Measurements from ENCODE around the gene BCL2L13.

- no peak for TF ChIP-seq CTCF (IDR thresholded peaks at IDR 0.05; ENCODE audit: low read length)
- TF ChIP-seq EZH2 (optimal IDR thresholded peaks at IDR 0.05; ENCODE audit: low read depth, low read length) = no peak
These were observed 921 bp upstream of the BCL2L13 start for GRCh38 chr22:17637490-17638181.

Measured in MM.1S (cell line).